ENCODE results near the gene IKZF5.

Gene IKZF5

DNA sequence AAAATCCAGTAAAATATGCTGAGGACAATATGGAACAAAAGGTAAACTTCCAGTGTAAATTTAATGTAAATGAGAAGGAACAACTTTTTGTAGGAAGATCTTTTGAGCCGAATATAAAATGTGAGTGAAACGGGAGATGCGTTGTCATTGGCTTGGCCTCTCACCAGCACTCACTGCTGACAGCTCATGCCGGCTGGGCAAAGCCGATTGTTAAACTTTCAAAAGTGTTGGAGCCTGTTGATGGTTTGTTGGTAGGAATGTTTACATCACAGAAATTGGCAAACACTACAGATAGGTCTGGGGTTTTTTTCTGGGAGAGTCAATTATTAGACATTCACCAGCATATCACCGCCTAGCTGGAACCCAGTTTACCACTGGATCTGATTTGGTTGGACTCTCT lies 22.3 kb downstream of the IKZF5 start:
- H3K27ac Mint-ChIP-seq, result no peak overlapping the region
- H3K4me1 Mint-ChIP-seq (ENCODE audit: low read depth in 2 of 2), result peaks cover 0 to 6% of the 10 kb centered on the region in 2 donors
- ATAC-seq (replicated peaks) (no peak), DNase-seq (no peak)
- H3K4me3 Mint-ChIP-seq, result no peak overlapping the region
- no peaks in the 10 kb centered on the region for H3K27me3 Mint-ChIP-seq
- H3K36me3 Mint-ChIP-seq (ENCODE audit: insufficient read depth), result peaks cover 24% of the 10 kb centered on the region
- H3K9me3 Mint-ChIP-seq, result no peaks in the 10 kb centered on the region

DNA sequence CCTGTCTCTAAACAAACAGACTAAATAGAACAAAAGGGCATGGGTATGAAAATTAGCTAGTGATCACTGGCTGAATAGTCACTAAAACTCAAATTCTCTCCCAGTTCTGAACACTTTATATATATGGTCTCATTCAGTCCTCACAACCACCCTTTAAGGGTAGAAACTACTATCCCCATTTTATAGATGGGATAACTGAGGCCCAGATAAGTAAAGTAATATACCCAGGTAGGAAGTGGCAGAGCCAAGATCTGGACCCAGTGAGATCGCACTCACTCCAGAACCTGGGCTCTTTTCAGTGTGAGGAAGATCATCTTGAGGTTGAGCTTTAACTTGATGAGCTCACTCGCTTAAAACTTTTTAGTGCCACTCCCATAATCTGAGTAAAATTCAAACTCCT lies 23.9 kb downstream of the IKZF5 start:
- ATAC-seq (replicated peaks) (no peak), DNase-seq (no peak)
- H3K36me3 Mint-ChIP-seq (ENCODE audit: insufficient read depth), result peaks cover 27% of the 10 kb centered on the region
- no peak overlapping the region for H3K4me3 Mint-ChIP-seq
- peak overlapping the region in 1 of 2 donors; percentile 18 for H3K27ac Mint-ChIP-seq
- H3K9me3 Mint-ChIP-seq, result no peaks in the 10 kb centered on the region
- no peaks in the 10 kb centered on the region for H3K27me3 Mint-ChIP-seq
- peaks cover 8 to 19% of the 10 kb centered on the region in 2 donors for H3K4me1 Mint-ChIP-seq (ENCODE audit: low read depth in 2 of 2)

GRCh38 chr10:122983898-122984297 lies 24.7 kb downstream of the IKZF5 start:
- H3K4me3 Mint-ChIP-seq, result no peak overlapping the region
- no peak for DNase-seq
- no peaks in the 10 kb centered on the region for H3K27me3 Mint-ChIP-seq
- H3K9me3 Mint-ChIP-seq, result no peaks in the 10 kb centered on the region
- H3K27ac Mint-ChIP-seq, result no peak overlapping the region
- peaks cover 8 to 19% of the 10 kb centered on the region in 2 donors for H3K4me1 Mint-ChIP-seq (ENCODE audit: low read depth in 2 of 2)
- no peak for ATAC-seq (replicated peaks)
- peaks cover 23% of the 10 kb centered on the region for H3K36me3 Mint-ChIP-seq (ENCODE audit: insufficient read depth)

GRCh38 chr10:122981066-122981464 lies 27.5 kb downstream of the IKZF5 start:
- no peak for ATAC-seq (replicated peaks)
- Mint-ChIP-seq H3K9me3 (no peaks in the 10 kb centered on the region), H3K36me3 (ENCODE audit: insufficient read depth) (peaks cover 26% of the 10 kb centered on the region), H3K27ac (peak overlapping the region; percentile 97), H3K4me1 (ENCODE audit: low read depth in 2 of 2) (peaks cover 8 to 19% of the 10 kb centered on the region in 2 donors), H3K4me3 (peak overlapping the region; percentile 90 to 92), H3K27me3 (no peaks in the 10 kb centered on the region)
- no peak for DNase-seq

GRCh38 chr10:122980209-122981065 lies 28.2 kb downstream of the IKZF5 start, which contains the start of gene PSTK:
Gene PSTK, plus strand, starts transcription at chr10:122980401. Its CDS starts 79 bp downstream, at chr10:122980480.
- Mint-ChIP-seq H3K9me3 (no peaks in the 10 kb centered on the region), H3K27ac (peak within 1 kb of the TSS; percentile 97), H3K36me3 (ENCODE audit: insufficient read depth) (peaks cover 25% of the 10 kb centered on the region), H3K4me1 (ENCODE audit: low read depth in 2 of 2) (peaks cover 8 to 19% of the 10 kb centered on the region in 2 donors), H3K27me3 (no peaks in the 10 kb centered on the region), H3K4me3 (peak within 1 kb of the TSS; percentile 90 to 92)
- DNase-seq (peak; percentile 84 to 86 (median 85)), ATAC-seq (replicated peaks) (peak; percentile 93)

- H3K9me3 Mint-ChIP-seq, result no peaks in the 10 kb centered on the region
- no peak overlapping the region for H3K4me3 Mint-ChIP-seq
- H3K27me3 Mint-ChIP-seq, result peaks cover 9 to 26% of the 10 kb centered on the region in 2 donors
- DNase-seq (no peak), ATAC-seq (replicated peaks) (no peak)
- no peaks in the 10 kb centered on the region for H3K4me1 Mint-ChIP-seq (ENCODE audit: low read depth in 2 of 2)
- H3K27ac Mint-ChIP-seq, result no peak overlapping the region
- peaks cover 5% of the 10 kb centered on the region for H3K36me3 Mint-ChIP-seq (ENCODE audit: insufficient read depth)
Measured at GRCh38 chr10:122974543-122975064, 34.0 kb downstream of the IKZF5 start.

DNA sequence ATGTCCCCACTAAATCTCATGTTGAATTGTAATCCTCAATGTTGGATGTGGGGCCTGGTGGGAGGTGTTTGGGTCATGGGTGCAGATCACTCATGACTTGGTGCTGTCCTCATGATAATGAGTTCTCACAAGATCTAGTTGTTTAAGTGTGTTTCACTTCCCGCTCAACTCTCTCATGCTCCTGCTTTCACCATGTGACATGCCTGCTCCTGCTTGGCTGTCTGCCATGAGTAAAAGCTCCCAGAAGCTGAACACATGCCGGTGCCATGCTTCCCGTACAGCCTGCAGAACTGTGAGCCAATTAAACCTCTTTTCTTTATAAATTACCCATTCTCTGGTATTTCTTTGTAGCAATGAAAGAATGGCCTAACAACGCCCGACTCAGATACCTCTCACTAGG lies 34.6 kb downstream of the IKZF5 start:
- Mint-ChIP-seq H3K9me3 (no peaks in the 10 kb centered on the region), H3K27me3 (peaks cover 9 to 27% of the 10 kb centered on the region in 2 donors), H3K4me3 (no peak overlapping the region), H3K27ac (no peak overlapping the region), H3K4me1 (ENCODE audit: low read depth in 2 of 2) (no peaks in the 10 kb centered on the region), H3K36me3 (ENCODE audit: insufficient read depth) (peaks cover 5% of the 10 kb centered on the region)
- DNase-seq, result no peak
- no peak for ATAC-seq (replicated peaks)

GRCh38 chr10:122968698-122969097 lies 39.9 kb downstream of the IKZF5 start:
- no peaks in the 10 kb centered on the region for H3K36me3 Mint-ChIP-seq (ENCODE audit: insufficient read depth)
- ATAC-seq (replicated peaks), result no peak
- no peak overlapping the region for H3K4me3 Mint-ChIP-seq
- H3K27me3 Mint-ChIP-seq, result peaks cover 25 to 63% of the 10 kb centered on the region in 2 donors
- H3K4me1 Mint-ChIP-seq (ENCODE audit: low read depth in 2 of 2), result no peaks in the 10 kb centered on the region
- DNase-seq, result no peak
- H3K27ac Mint-ChIP-seq, result no peak overlapping the region
- peaks cover 0 to 30% of the 10 kb centered on the region in 2 donors for H3K9me3 Mint-ChIP-seq

GRCh38 chr10:122966879-122967278 lies 41.7 kb downstream of the IKZF5 start:
- no peak for ATAC-seq (replicated peaks)
- Mint-ChIP-seq H3K27ac (no peak overlapping the region), H3K27me3 (peaks cover 27 to 75% of the 10 kb centered on the region in 2 donors), H3K9me3 (peaks cover 0 to 30% of the 10 kb centered on the region in 2 donors), H3K4me1 (ENCODE audit: low read depth in 2 of 2) (no peaks in the 10 kb centered on the region), H3K4me3 (no peak overlapping the region), H3K36me3 (ENCODE audit: insufficient read depth) (no peaks in the 10 kb centered on the region)
- DNase-seq, result no peak

DNA sequence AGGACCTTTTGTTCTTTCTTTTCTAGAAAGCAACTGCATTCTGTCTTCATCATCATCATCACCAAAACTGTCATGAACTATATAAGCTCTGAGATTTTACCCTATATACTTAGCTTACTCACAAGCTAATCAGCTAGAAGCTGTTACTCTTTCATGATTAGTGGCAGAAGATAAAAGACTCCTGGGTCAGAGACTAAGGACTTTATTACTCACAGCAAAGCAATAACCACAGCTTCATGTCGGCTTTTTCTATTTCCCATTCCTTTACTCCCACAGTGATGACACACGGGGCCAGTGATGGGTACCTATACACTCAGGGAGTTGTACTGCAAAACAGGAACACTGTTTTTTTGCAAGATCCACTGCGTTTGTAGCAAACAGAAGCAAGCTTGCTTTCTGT lies 46.2 kb downstream of the IKZF5 start:
- no peaks in the 10 kb centered on the region for H3K4me1 Mint-ChIP-seq (ENCODE audit: low read depth in 2 of 2)
- no peak for DNase-seq
- ATAC-seq (replicated peaks), result no peak
- H3K36me3 Mint-ChIP-seq (ENCODE audit: insufficient read depth), result no peaks in the 10 kb centered on the region
- H3K4me3 Mint-ChIP-seq, result no peak overlapping the region
- H3K9me3 Mint-ChIP-seq, result peaks cover 0 to 16% of the 10 kb centered on the region in 2 donors
- H3K27me3 Mint-ChIP-seq, result peaks cover 25 to 50% of the 10 kb centered on the region in 2 donors
- no peak overlapping the region for H3K27ac Mint-ChIP-seq

DNA sequence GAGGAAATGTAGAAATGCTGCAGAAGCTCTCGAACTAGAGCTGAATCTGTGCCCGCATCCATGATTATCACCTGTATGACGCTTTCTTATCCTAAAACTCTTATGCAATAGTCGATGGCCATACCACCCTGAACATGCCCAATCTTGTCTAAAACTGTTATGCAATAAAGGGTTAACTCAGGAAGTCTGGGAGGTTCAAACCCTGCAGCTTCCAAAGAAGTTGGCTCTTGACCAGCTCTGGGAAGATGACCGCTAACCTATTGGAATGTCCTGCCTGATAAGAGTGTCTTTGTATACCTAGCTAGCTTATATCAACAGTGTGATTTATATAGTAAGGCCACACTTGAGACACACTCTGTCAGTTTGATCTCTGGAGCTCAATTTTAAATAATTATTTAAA lies 51.1 kb downstream of the IKZF5 start:
- H3K9me3 Mint-ChIP-seq, result peaks cover 0 to 3% of the 10 kb centered on the region in 2 donors
- peaks cover 6% of the 10 kb centered on the region for H3K36me3 Mint-ChIP-seq (ENCODE audit: insufficient read depth)
- DNase-seq (no peak), ATAC-seq (replicated peaks) (no peak)
- H3K27ac Mint-ChIP-seq, result no peak overlapping the region
- peaks cover 18% of the 10 kb centered on the region in 2 donors for H3K4me1 Mint-ChIP-seq (ENCODE audit: low read depth in 2 of 2)
- H3K4me3 Mint-ChIP-seq, result no peak overlapping the region
- peaks cover 6 to 9% of the 10 kb centered on the region in 2 donors for H3K27me3 Mint-ChIP-seq

GRCh38 chr10:122955892-122956291 lies 52.7 kb downstream of the IKZF5 start:
- no peak overlapping the region for H3K4me3 Mint-ChIP-seq
- peaks cover 18 to 23% of the 10 kb centered on the region in 2 donors for H3K4me1 Mint-ChIP-seq (ENCODE audit: low read depth in 2 of 2)
- peaks cover 0 to 3% of the 10 kb centered on the region in 2 donors for H3K9me3 Mint-ChIP-seq
- DNase-seq (no peak), ATAC-seq (replicated peaks) (no peak)
- no peaks in the 10 kb centered on the region for H3K27me3 Mint-ChIP-seq
- peaks cover 6% of the 10 kb centered on the region for H3K36me3 Mint-ChIP-seq (ENCODE audit: insufficient read depth)
- no peak overlapping the region for H3K27ac Mint-ChIP-seq

DNA sequence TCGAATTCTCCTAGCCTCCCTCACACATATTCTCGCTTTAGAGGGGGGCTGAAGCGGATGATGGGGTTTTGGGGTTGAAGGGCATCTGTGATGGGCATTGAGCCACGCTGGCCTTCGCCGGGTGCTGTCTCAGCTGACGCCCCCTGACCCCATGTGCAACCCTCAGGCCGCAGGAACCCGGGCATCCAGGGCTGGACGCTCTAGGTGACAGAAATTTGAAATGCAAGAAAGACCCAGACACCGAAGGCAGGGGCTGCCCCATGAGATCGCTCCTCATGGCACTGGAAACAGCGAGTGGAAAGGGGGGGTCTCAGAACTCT lies 53.9 kb downstream of the IKZF5 start:
- peak overlapping the region; percentile 78 to 92 for H3K4me3 Mint-ChIP-seq
- ATAC-seq (replicated peaks), result no peak
- no peaks in the 10 kb centered on the region for H3K27me3 Mint-ChIP-seq
- H3K9me3 Mint-ChIP-seq, result peaks cover 0 to 3% of the 10 kb centered on the region in 2 donors
- DNase-seq, result no peak
- peaks cover 20 to 28% of the 10 kb centered on the region in 2 donors for H3K4me1 Mint-ChIP-seq (ENCODE audit: low read depth in 2 of 2)
- peaks cover 6% of the 10 kb centered on the region for H3K36me3 Mint-ChIP-seq (ENCODE audit: insufficient read depth)
- no peak overlapping the region for H3K27ac Mint-ChIP-seq

All from effector memory CD8-positive, alpha-beta T cell (primary cell).